GM20000 (cell line): ENCODE data around the gene CHID1.

Experiments used
- DNase-seq: peaks from one replicate; pipeline ENCODE4 v3.0.0; 2012; ENCODE audit warnings: low spot score
- TF ChIP-seq, protein P1 (sequence below): IDR thresholded peaks from 2 replicates; pipeline ENCODE4 v1.5.1; 2012; ENCODE audit warnings: mild to moderate bottlenecking, control low read depth; ENCODE audit errors: extremely low read depth, missing control alignments

The CHID1 gene

DNA sequence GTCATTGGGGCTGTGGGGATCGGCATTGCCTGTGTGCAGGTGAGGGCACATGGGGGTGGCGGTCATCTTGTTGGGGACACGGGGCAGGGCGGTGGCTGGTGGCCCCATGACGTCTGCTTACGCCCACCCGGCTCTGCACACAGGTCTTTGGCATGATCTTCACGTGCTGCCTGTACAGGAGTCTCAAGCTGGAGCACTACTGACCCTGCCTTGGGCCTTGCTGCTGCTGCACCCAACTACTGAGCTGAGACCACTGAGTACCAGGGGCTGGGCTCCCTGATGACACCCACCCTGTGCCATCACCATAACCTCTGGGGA, 72.7 kb downstream of the CHID1 start:
- DNase-seq, result no peak
- TF ChIP-seq, protein P1, sequence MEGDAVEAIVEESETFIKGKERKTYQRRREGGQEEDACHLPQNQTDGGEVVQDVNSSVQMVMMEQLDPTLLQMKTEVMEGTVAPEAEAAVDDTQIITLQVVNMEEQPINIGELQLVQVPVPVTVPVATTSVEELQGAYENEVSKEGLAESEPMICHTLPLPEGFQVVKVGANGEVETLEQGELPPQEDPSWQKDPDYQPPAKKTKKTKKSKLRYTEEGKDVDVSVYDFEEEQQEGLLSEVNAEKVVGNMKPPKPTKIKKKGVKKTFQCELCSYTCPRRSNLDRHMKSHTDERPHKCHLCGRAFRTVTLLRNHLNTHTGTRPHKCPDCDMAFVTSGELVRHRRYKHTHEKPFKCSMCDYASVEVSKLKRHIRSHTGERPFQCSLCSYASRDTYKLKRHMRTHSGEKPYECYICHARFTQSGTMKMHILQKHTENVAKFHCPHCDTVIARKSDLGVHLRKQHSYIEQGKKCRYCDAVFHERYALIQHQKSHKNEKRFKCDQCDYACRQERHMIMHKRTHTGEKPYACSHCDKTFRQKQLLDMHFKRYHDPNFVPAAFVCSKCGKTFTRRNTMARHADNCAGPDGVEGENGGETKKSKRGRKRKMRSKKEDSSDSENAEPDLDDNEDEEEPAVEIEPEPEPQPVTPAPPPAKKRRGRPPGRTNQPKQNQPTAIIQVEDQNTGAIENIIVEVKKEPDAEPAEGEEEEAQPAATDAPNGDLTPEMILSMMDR, result no peak

DNA sequence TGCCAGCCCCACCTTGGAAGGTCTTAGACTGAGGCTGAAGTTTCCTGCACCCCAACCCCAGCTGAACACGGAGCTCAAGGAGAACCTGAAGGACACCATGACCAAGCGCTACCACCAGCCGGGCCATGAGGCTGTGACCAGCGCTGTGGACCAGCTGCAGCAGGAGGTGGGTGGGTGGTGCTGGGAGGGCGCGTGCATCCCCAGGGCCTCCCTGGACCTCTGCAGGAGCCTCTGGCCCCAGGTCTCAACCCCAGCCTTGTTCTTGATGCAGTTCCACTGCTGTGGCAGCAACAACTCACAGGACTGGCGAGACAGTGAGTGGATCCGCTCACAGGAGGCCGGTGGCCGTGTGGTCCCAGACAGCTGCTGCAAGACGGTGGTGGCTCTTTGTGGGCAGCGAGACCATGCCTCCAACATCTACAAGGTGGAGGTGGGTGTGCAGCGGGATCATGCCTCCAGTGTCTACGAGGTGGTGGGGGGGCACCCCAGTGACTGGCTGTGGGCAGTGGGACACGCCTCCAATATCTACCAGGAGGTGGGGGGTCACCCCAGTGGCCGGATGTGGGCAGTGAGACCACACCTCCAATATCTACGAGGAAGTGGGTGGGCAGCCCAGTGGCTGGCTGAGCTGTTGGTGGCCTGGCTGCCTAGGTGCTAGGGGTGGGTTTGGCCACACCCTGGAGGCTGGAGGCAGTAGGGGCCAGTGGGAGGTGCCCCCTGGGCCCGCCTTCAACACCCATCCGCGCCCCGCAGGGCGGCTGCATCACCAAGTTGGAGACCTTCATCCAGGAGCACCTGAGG, 73.2 kb downstream of the CHID1 start:
- TF ChIP-seq, protein P1, result no peak
- DNase-seq, result no peak

DNA sequence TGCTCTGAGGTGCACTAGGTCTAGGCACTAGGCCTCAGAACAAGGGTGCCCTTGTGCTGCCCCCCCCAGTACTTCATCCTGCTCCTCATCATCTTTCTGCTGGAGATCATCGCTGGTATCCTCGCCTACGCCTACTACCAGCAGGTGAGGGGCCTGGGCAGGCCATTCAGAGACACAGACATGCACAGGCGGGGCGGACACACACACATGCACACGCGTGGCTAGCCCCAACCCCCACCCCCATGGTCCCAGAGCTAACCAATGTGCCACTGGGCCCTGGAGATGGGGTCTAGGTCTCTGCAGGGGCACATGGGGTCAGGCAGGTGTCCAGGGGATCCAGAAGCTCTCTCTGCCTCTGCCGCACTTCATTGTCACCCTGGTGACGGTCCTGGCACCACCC, 73.9 kb downstream of the CHID1 start:
- no peak for DNase-seq
- TF ChIP-seq, protein P1, result no peak

DNA sequence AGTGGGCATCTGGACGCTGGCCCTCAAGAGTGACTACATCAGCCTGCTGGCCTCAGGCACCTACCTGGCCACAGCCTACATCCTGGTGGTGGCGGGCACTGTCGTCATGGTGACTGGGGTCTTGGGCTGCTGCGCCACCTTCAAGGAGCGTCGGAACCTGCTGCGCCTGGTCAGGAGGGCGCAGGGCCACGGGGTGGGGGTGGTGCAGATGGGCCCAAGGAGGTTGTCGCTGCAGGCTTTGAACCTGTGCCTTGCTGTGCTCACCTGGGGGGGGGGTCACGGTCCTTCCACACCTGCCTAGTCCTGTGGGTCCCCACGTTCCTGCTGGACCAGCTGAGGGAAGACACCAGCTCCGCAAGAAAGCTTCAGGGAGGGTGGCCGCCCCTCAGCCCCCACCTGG, 74.3 kb downstream of the CHID1 start:
- TF ChIP-seq, protein P1, result no peak
- no peak for DNase-seq

DNA sequence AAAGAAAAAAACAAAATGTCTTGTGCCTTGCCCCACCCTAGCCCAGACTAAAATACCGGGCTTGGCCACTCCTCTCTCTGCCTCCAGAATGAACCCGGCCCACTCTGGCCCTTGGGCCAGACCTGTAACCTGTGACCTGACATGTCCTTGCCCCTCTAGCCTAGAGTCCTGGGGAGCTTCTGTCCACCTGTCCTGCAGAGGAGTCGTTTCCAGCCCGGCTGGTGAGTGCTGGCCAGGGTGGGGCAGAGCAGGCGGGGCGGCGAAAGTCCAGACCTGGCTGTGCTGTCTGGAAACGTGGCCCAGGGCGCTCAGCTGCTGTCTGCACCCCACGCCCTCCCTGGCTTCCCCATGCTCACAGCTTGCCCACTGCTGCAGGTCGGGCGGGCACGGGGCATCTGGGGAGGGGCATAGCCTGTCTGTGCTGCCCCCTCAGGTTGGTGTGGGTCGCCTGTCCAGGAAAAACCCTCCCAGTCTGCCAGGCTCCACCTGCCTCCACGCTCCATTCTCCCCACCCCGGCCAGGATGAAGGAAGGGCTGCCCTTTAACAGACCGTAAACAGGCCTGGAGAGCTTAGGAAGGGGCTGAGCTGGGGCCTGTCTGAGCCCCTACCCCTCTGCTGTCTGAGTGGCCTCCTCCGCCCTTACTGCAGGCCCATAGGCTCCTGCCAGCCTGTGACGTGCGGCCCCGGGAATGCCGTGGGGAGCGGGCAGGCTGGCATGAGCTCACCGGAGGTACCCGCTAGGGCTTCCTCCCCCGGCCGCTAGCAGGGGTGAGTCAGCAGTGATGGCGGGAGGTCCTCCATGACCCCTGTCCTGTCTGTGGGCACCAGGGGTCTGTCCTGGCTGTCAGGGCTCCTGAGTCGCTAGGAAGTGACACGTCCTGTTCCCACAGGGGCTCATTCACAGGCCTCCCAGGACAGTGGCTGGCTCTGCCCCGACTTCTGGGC, 76.0 kb downstream of the CHID1 start:
- TF ChIP-seq, protein P1, result no peak
- DNase-seq, result no peak

DNA sequence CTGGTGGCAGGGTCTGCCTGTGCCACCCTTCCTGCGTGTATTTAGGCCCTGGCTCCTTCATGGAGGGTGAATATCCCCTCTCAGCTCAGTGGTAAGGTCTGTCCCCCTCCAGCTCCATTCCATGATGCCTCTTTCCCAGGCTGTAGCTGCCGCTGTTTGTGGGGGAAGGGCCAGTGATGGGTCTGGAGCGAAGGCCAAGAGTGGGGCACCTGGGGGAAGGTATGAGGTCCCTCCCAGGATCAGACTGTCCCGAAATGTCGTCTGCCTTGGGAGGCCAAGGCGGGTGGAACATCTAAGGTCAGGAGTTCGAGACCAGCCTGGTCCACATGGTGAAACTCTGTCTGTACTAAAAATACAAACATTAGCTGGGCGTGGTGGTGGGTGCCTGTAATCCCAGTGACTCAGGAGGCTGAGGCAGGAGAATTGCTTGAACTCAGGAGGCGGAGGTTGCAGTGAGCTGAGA, 76.7 kb downstream of the CHID1 start:
- DNase-seq, result no peak
- TF ChIP-seq, protein P1, result no peak
